ENCODE results near the gene CD48.

CD48 gene

DNA sequence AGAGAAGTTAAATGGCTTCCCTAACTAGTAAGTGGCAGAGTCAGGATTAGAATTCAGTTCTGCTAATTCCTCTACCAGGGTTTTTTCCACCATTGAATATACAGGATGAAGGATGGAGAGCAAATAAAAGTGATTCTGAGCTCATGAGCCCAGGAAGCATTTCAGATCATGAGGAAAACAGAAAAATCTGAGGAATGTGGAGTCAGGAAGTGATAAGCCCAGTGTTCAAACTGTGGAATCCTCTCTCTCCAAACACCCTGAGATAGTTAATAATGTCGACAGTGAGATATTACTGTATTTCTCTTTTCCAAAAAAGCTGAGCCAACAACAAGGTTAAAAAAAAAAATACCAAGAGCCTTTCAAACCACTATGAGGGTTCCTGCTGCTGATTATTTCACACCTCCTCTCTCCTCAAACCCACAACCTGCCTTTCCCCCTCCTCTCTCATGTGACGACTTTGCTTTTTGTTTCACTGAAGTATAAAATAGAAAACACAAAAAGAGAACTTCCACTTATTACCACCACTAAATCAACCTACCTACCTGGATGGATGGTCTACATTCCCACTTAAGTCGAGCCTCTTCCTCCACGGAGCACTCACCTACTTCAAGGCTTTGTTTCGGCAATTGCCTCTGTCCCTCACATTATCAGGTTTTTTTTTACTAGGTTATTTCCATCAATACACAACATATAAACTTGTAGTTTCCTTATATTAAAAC is 73.6 kb downstream of the CD48 start:
- DNase-seq (ENCODE audit: extremely low read depth in 1 of 2, low read depth in 1 of 2) = no peak

DNA sequence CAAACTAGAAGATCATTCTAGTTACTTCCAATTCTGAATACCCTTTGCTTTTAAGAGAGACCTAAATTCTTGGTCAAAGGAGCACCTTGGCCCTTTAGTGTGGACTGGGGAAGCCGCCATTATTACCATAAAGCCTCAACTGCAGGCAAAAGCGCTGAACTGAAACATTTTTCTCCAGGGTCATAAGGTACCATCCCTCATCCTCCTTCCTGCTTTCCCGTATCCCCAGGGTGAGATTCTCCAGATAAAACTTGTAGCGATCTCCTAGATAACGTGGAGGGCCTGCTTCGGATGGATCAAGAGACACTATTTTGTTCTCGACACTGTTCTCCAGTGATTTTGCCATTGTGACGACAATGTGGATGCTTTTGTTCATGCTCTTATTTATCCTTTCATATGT is 74.6 kb downstream of the CD48 start:
- no peak for DNase-seq (ENCODE audit: extremely low read depth in 1 of 2, low read depth in 1 of 2)

DNA sequence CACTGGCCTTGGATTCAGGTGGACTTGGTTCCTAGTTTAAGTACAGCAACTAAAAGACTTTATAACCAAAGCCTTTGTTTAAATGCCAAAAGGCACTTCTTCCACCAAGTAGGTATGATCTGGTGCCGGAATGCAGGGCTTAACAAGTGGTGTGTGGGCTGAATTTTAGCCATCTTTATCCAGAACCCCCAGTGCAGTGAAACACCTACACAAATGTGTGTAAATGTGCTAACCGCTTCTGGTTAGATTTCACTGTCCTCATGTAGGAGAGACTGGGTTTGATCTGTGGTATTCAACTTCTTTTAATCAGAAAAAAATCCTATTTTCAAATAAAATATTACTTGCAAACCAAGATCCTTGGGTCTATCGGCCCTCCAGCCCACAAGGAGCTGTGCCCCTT is 75.1 kb downstream of the CD48 start:
- no peak for DNase-seq (ENCODE audit: extremely low read depth in 1 of 2, low read depth in 1 of 2)

DNA sequence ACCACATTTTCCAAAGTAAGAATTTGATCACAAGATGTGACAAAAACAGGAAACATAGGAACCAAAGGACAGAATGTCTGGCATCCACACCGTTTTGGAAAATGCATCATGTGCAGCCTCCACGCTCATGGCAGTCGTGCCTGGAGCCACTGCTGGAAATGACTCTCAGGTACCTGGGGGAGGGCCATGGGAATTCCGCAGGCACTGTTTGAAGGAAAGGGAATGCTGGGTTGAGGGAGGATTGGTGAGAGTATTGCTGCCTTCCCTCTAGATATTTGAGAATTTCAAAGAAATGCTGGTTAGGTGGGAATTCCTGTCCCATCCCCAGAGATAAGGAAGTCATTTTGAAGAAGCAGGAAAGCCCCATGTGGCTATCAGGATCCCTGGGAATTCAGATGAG is 75.5 kb downstream of the CD48 start:
- DNase-seq (ENCODE audit: extremely low read depth in 1 of 2, low read depth in 1 of 2) = no peak

DNA sequence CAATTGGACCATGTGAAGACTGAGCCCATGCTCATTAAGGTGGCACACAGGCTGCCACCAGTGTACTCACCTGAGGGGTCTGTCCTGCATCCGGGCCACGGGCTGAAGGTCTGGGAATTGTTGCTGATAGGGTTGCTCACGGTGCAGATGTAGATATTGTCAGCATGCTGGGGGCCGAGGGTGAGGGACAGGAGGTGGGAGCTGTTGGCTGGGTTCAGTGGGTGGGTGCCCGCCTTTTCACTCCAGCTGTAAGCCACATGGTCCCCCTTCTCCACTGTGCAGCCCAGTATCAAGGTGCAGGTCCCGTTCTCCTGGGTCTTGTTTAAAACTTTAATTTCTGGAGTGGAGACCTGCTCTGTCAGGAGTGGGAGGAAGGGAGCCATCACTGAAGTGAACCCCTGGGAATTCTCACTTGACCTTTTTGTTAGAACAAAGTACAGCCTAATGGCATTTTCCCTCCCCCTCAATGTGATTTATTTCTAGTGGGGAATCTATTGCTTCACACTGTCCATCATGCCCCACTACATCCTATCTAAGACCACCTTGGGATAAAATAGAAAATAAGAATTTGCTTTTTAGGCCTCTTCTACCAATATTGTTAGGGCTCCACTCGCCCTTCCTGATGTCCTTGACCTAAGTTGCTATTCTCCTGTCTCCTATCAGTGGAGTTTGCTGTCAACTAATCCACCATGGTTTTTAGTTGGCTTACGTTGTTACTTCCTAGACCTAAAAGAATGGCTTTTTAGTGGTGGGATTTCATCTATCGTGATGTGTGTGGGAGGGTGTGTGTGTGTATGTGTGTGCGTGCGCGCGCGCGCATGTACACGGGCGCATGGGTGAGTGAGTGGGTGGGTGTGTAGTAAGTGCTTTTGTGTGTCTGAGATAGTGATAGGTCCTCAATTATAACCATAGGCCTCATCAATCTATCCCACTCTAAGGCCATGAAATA is 76.8 kb downstream of the CD48 start:
- no peak for DNase-seq (ENCODE audit: extremely low read depth in 1 of 2, low read depth in 1 of 2)

DNA sequence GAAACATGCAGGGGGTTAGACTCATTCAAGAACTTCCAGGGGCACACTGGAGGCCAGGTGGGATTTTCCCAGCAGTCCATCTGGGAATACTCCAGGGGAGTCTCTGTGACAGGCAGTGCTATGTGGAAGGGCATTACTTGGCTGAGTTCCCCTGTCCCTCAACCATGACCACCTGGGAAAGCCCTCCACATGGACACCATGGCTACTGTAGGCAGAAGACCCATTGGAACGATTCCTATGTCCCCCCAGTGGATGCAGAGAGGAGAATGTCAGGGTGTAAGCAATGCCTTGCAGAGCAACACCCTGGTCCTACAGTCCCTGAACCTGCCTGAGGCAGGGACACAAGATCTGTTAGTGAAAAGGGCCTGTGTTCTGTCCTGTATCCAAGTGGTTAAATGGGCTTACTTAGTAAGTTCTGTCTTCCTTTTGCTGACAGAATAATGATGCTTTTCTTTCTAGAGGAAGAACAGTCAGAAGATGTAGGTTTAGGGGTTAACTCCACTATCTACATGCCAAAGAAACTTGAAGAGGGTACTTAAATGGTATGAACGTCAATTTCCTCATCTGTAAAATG is 78.2 kb downstream of the CD48 start:
- no peak for DNase-seq (ENCODE audit: extremely low read depth in 1 of 2, low read depth in 1 of 2)

DNA sequence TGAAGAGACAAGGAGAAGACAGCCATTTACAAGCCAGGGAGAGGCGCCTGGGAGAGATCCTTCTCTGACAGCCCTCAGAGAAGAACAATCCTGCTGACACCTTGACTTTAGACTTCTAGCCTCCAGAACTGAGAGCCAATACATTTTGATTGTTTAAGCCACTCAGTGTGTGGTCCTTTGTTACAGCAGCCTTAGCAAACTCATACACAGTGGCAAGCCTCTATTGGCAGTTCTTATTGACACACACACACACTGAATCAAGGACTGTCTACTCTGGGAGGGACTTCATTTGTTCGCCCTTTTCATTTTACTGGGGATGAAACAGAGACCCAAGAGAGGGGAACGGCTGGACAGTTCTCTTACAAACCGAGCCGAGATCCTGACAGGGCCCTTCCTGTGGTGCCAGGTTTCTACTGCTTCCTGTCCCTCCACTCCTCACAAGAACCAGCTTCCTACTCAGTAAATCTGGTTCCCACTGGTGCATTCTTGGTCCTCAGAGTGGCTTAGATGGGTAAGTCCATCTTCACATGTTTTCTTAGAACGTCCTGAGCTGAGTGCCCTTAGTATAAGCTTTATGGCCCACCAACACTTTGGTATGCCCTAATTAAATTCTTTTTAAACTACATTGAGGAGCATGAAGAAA is 79.5 kb downstream of the CD48 start:
- DNase-seq (ENCODE audit: extremely low read depth in 1 of 2, low read depth in 1 of 2) = no peak

DNA sequence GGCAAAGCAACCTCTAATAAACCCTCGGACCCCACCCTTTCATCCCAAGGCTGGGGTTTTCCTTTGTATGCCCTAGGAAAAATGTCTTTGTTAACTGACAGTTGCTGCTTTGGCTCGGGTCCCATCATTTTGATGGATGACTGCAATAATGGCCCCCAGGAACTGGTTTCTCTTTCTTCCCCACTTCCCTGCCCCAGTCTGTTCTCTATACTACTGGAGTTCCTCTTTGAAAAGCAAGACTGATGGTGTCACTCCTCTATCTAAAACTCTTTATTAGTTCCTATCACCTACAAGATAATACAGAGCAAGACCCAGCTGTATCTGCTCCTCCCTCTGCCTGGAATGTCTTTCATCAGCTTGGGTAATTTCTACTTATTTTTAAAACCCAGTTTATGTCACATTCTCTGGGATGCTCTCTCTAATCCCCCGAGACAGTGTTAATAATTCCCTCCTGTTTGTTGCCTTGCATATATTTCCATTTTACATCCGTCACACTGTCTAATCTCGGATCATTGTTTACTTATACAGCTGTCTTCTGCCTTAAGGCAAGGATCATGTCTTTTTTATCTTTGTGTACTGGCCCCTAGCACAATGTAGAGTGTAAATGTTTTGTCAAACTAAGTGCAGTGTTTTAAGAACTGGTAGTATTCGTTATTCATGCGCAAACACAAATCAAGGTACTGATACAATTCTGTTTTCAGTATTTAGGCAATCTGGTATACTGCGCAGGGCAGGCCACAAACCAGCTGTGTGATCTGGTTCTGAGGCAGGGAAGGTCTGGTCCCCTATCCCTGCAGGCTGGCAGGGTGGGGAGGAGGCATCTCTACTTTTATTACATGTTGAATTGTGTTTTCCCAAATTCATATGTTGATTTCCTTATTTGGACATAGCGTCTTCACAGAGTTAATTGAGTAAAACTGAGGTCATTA is 80.8 kb downstream of the CD48 start:
- no peak for DNase-seq (ENCODE audit: extremely low read depth in 1 of 2, low read depth in 1 of 2)

DNA sequence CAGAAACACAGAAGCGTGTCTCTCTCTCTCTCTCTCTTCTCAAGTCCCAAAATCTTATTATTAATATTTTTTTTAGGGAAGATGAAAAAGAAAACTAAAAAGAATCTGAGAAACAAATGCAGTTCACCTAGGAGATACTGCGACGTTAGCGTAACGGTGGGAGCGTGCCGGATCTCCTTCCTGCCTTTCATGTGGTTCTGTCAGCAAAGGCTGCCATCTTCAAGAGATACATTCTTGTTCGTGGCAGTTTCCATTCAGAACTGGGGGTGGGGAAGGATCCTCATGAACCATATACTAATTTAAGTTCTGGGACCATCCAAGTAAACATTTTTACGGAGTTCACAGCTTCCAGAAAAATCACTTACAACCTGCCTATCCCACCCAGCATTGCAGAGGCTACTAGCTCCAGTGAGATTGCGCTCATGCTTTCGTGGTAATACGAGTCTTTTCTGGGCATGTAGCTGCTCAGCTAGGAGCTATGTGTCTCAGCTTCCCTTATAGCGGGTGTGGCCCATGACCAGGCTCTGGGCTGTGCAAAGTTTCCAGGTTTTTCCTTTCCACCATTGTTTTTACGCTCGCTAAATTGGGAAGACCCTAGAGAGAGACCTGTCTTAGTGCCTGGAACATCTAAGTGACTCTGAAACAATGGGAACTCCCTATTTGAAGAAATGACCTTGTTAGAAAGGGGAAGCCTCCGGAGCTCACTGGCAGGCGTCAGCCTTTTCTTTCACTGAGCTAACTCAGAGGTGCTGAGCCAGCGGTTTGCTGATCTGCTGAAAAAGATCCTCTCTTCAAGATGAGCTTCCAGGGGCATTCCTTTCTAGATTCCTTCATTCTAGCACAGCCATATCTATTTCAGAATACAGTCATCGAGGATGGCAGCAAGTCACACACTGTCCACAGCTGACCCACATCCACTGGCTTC is 82.1 kb downstream of the CD48 start:
- peak in 1 of 2 donors; percentile 48 for DNase-seq (ENCODE audit: extremely low read depth in 1 of 2, low read depth in 1 of 2)

DNA sequence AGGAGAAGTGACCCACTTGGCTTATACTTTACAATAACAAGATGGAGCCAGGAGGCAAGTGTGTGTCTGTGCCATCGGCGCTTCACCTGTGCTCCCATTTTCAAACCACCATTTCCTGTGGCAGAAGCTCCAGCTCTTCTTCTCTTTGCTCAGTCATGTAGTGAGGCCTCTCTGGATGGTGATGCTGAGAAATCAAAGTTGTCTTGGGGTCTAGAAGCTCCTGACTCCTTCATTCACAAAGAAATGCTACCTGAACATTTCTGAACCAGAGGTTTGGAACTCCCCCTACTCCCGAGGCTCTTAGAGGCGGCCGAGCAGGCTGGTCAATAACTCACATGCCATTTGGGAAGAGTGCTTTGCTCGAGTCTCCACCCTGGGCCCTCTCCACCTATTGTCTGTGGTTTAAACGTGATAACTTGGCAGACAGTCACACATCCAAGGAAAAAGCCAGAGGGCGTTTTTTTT is 82.8 kb downstream of the CD48 start:
- no peak for DNase-seq (ENCODE audit: extremely low read depth in 1 of 2, low read depth in 1 of 2)

Measured in activated CD8-positive, alpha-beta memory T cell treated with anti-CD3 and anti-CD28 coated beads for 1 hour (primary cell).